ENCODE results near the gene PARP4.
A peak's percentile ranks its signal among the peaks of the same experiment; 100 is the strongest.

PARP4 gene

GRCh38 chr13:24407844-24408243 is 104.7 kb downstream of the PARP4 start:
- no peak overlapping the region for H4K8ac ChIP-seq (ENCODE audit: low read depth, low read length)
- no peak overlapping the region for H3K9ac ChIP-seq (ENCODE audit: low read depth, low read length, poor library complexity)
- no CpG with 5 or more reads among the region's 3 CpGs for WGBS, 2 donors (ENCODE audit: extremely low coverage in 2 of 2, insufficient read length in 2 of 2, insufficient replicate concordance in 1 of 2)

GRCh38 chr13:24406524-24406923 is 106.1 kb downstream of the PARP4 start:
- WGBS, 2 donors (ENCODE audit: extremely low coverage in 2 of 2, insufficient read length in 2 of 2, insufficient replicate concordance in 1 of 2), result no CpG with 5 or more reads among the region's 4 CpGs
- Histone ChIP-seq H2BK5ac (ENCODE audit: low read length) (no peak overlapping the region), H3K36me3 (replicated peaks in 1 of 2; ENCODE audit: control insufficient read depth in 2 of 2, insufficient read depth in 2 of 2, low read length in 2 of 2) (no peaks in the 10 kb centered on the region), H3K4me1 (ENCODE audit: control insufficient read depth in 2 of 2, insufficient read depth in 1 of 2, low read depth in 1 of 2, low read length in 2 of 2) (no peaks in the 10 kb centered on the region), H2BK15ac (ENCODE audit: low read length) (no peak overlapping the region), H3K23ac (ENCODE audit: low read depth, low read length, poor library complexity) (no peak overlapping the region), H2BK12ac (ENCODE audit: low read length) (no peak overlapping the region), H3K14ac (ENCODE audit: low read length) (no peak overlapping the region), H3K9ac (ENCODE audit: low read depth, low read length, poor library complexity) (no peak overlapping the region), H2BK120ac (ENCODE audit: low read depth, low read length) (no peak overlapping the region), H3K4me2 (ENCODE audit: insufficient read depth, low read length, poor library complexity, severe bottlenecking) (no peak overlapping the region), H3K27me3 (ENCODE audit: control insufficient read depth in 3 of 3, insufficient read depth in 3 of 3, low read depth in 1 of 3, low read length in 3 of 3) (peaks cover 0 to 5% (median 0%) of the 10 kb centered on the region in 3 experiments), H3K27ac (replicated peaks; ENCODE audit: low read length) (no peak overlapping the region), H2AK5ac (ENCODE audit: low read depth, low read length) (no peak overlapping the region), H3K79me1 (ENCODE audit: low read depth, low read length) (no peaks in the 10 kb centered on the region), H3K18ac (ENCODE audit: low read length) (no peak overlapping the region), H2AFZ (ENCODE audit: low read length) (no peak overlapping the region), H3K9me3 (replicated peaks in 1 of 2; ENCODE audit: control insufficient read depth in 2 of 2, insufficient read depth in 1 of 2, low read depth in 1 of 2, low read length in 2 of 2) (no peaks in the 10 kb centered on the region), H3K4ac (ENCODE audit: low read length) (no peak overlapping the region), H4K91ac (ENCODE audit: low read depth, low read length, poor library complexity) (no peak overlapping the region), H4K8ac (ENCODE audit: low read depth, low read length) (no peak overlapping the region), H3K4me3 (ENCODE audit: low read length in 2 of 2) (no peak overlapping the region)
- no peak for DNase-seq (ENCODE audit: low spot score)

More at GRCh38 chr13:24407844-24408243, 104.7 kb downstream of the PARP4 start:
- Histone ChIP-seq H3K4me3 (ENCODE audit: low read length in 2 of 2) (no peak overlapping the region), H4K91ac (ENCODE audit: low read depth, low read length, poor library complexity) (no peak overlapping the region), H3K14ac (ENCODE audit: low read length) (no peak overlapping the region), H3K4me2 (ENCODE audit: insufficient read depth, low read length, poor library complexity, severe bottlenecking) (no peak overlapping the region), H3K27me3 (ENCODE audit: control insufficient read depth in 3 of 3, insufficient read depth in 3 of 3, low read depth in 1 of 3, low read length in 3 of 3) (peaks cover 0 to 5% (median 0%) of the 10 kb centered on the region in 3 experiments), H2AFZ (ENCODE audit: low read length) (no peak overlapping the region), H2BK120ac (ENCODE audit: low read depth, low read length) (no peak overlapping the region), H3K23ac (ENCODE audit: low read depth, low read length, poor library complexity) (no peak overlapping the region), H2BK12ac (ENCODE audit: low read length) (no peak overlapping the region), H3K4ac (ENCODE audit: low read length) (no peak overlapping the region), H3K36me3 (replicated peaks in 1 of 2; ENCODE audit: control insufficient read depth in 2 of 2, insufficient read depth in 2 of 2, low read length in 2 of 2) (no peaks in the 10 kb centered on the region), H3K27ac (replicated peaks; ENCODE audit: low read length) (no peak overlapping the region), H2BK15ac (ENCODE audit: low read length) (no peak overlapping the region), H2AK5ac (ENCODE audit: low read depth, low read length) (no peak overlapping the region), H2BK5ac (ENCODE audit: low read length) (no peak overlapping the region), H3K18ac (ENCODE audit: low read length) (no peak overlapping the region), H3K9me3 (replicated peaks in 1 of 2; ENCODE audit: control insufficient read depth in 2 of 2, insufficient read depth in 1 of 2, low read depth in 1 of 2, low read length in 2 of 2) (no peaks in the 10 kb centered on the region), H3K4me1 (ENCODE audit: control insufficient read depth in 2 of 2, insufficient read depth in 1 of 2, low read depth in 1 of 2, low read length in 2 of 2) (no peaks in the 10 kb centered on the region), H3K79me1 (ENCODE audit: low read depth, low read length) (no peaks in the 10 kb centered on the region)
- no peak for DNase-seq (ENCODE audit: low spot score)

DNA sequence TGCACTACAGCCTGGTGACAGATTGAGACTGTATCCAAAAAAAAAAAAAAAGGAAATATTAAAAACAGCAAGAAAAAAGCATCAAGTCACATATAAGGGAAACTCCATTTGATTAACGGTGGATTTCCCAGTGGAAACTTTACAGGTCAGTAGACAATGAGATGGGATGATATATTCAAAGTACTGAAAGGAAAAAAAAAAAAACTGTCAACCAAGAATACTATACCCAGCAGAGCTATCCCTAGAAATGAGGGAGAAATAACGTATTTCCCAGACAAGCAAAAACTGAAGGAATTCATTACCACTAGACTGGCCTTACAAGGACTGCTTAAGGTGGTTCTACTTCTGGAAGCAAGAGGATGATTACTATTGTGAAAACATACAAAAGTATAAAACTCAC is 115.8 kb downstream of the PARP4 start:
- H3K18ac ChIP-seq (ENCODE audit: low read length), result no peak overlapping the region
- H3K4me3 ChIP-seq (ENCODE audit: low read length in 2 of 2), result no peak overlapping the region

DNA sequence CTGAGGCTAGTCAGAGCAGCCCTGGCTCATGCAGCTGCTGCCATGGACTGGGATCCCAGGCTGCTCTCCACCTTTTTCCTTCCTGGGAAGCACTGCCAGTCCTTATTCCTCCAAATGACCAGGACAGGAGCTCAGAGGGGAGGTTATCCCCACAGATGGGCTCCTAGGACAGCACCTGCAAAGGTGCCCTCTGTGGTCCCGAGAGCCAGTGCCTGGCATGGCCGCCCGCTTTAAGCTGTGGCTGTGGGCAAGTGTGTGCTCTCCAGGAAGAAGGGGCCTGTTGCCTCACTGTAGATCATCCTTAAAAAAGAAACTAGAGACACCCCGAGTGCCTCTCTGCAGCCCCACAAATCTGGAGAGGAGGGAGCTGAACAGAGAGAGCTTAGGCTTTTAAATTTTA is 119.6 kb downstream of the PARP4 start:
- H3K18ac ChIP-seq (ENCODE audit: low read length), result no peak overlapping the region
- peak overlapping the region; percentile 45 for H2AFZ ChIP-seq (ENCODE audit: low read length)
- no peak overlapping the region for H2BK5ac ChIP-seq (ENCODE audit: low read length)
- H4K8ac ChIP-seq (ENCODE audit: low read depth, low read length), result no peak overlapping the region
- H2BK12ac ChIP-seq (ENCODE audit: low read length), result no peak overlapping the region
- no peak overlapping the region for H3K9ac ChIP-seq (ENCODE audit: low read depth, low read length, poor library complexity)
- H3K4me2 ChIP-seq (ENCODE audit: insufficient read depth, low read length, poor library complexity, severe bottlenecking), result no peak overlapping the region
- no peak overlapping the region for H3K23ac ChIP-seq (ENCODE audit: low read depth, low read length, poor library complexity)
- H3K4me1 ChIP-seq (ENCODE audit: control insufficient read depth in 2 of 2, insufficient read depth in 1 of 2, low read depth in 1 of 2, low read length in 2 of 2), result no peaks in the 10 kb centered on the region
- no CpG with 5 or more reads among the region's 4 CpGs for WGBS, 2 donors (ENCODE audit: extremely low coverage in 2 of 2, insufficient read length in 2 of 2, insufficient replicate concordance in 1 of 2)
- no peak overlapping the region for H3K4me3 ChIP-seq (ENCODE audit: low read length in 2 of 2)
- H3K36me3 ChIP-seq (replicated peaks in 1 of 2; ENCODE audit: control insufficient read depth in 2 of 2, insufficient read depth in 2 of 2, low read length in 2 of 2), result no peaks in the 10 kb centered on the region
- H3K14ac ChIP-seq (ENCODE audit: low read length), result no peak overlapping the region
- H3K9me3 ChIP-seq (replicated peaks in 1 of 2; ENCODE audit: control insufficient read depth in 2 of 2, insufficient read depth in 1 of 2, low read depth in 1 of 2, low read length in 2 of 2), result no peaks in the 10 kb centered on the region
- H2AK5ac ChIP-seq (ENCODE audit: low read depth, low read length), result no peak overlapping the region
- no peak overlapping the region for H4K91ac ChIP-seq (ENCODE audit: low read depth, low read length, poor library complexity)
- no peak overlapping the region for H2BK15ac ChIP-seq (ENCODE audit: low read length)
- no peak overlapping the region for H2BK120ac ChIP-seq (ENCODE audit: low read depth, low read length)
- no peak for DNase-seq (ENCODE audit: low spot score)
- H3K27me3 ChIP-seq (ENCODE audit: control insufficient read depth in 3 of 3, insufficient read depth in 3 of 3, low read depth in 1 of 3, low read length in 3 of 3), result peaks cover 0 to 4% (median 0%) of the 10 kb centered on the region in 3 experiments
- no peak overlapping the region for H3K27ac ChIP-seq (replicated peaks; ENCODE audit: low read length)
- H3K79me1 ChIP-seq (ENCODE audit: low read depth, low read length), result no peaks in the 10 kb centered on the region
- H3K4ac ChIP-seq (ENCODE audit: low read length), result no peak overlapping the region

More for the DNA sequence above, 115.8 kb downstream of the PARP4 start:
- no peaks in the 10 kb centered on the region for H3K36me3 ChIP-seq (replicated peaks in 1 of 2; ENCODE audit: control insufficient read depth in 2 of 2, insufficient read depth in 2 of 2, low read length in 2 of 2)
- no peak overlapping the region for H3K14ac ChIP-seq (ENCODE audit: low read length)
- H4K91ac ChIP-seq (ENCODE audit: low read depth, low read length, poor library complexity), result no peak overlapping the region
- DNase-seq (ENCODE audit: low spot score), result no peak
- no peak overlapping the region for H2AK5ac ChIP-seq (ENCODE audit: low read depth, low read length)
- H3K4me1 ChIP-seq (ENCODE audit: control insufficient read depth in 2 of 2, insufficient read depth in 1 of 2, low read depth in 1 of 2, low read length in 2 of 2), result no peaks in the 10 kb centered on the region
- H3K9me3 ChIP-seq (replicated peaks in 1 of 2; ENCODE audit: control insufficient read depth in 2 of 2, insufficient read depth in 1 of 2, low read depth in 1 of 2, low read length in 2 of 2), result no peaks in the 10 kb centered on the region
- H3K9ac ChIP-seq (ENCODE audit: low read depth, low read length, poor library complexity), result no peak overlapping the region
- H2BK5ac ChIP-seq (ENCODE audit: low read length), result no peak overlapping the region
- H3K79me1 ChIP-seq (ENCODE audit: low read depth, low read length), result no peaks in the 10 kb centered on the region
- WGBS, 2 donors (ENCODE audit: extremely low coverage in 2 of 2, insufficient read length in 2 of 2, insufficient replicate concordance in 1 of 2), result no CpG with 5 or more reads among the region's 2 CpGs
- peaks cover 0 to 4% (median 0%) of the 10 kb centered on the region in 3 experiments for H3K27me3 ChIP-seq (ENCODE audit: control insufficient read depth in 3 of 3, insufficient read depth in 3 of 3, low read depth in 1 of 3, low read length in 3 of 3)
- H2BK12ac ChIP-seq (ENCODE audit: low read length), result no peak overlapping the region
- no peak overlapping the region for H3K4ac ChIP-seq (ENCODE audit: low read length)
- H3K27ac ChIP-seq (replicated peaks; ENCODE audit: low read length), result no peak overlapping the region
- no peak overlapping the region for H4K8ac ChIP-seq (ENCODE audit: low read depth, low read length)
- no peak overlapping the region for H2AFZ ChIP-seq (ENCODE audit: low read length)
- no peak overlapping the region for H3K23ac ChIP-seq (ENCODE audit: low read depth, low read length, poor library complexity)
- H2BK120ac ChIP-seq (ENCODE audit: low read depth, low read length), result no peak overlapping the region
- no peak overlapping the region for H2BK15ac ChIP-seq (ENCODE audit: low read length)
- H3K4me2 ChIP-seq (ENCODE audit: insufficient read depth, low read length, poor library complexity, severe bottlenecking), result no peak overlapping the region

Measured in neuronal stem cell (in vitro differentiated cells).